ENCODE data around the gene PHF21A.

The PHF21A gene

GRCh38 chr11:45932217-45932616 lies 189.0 kb downstream of the PHF21A start:
- TF ChIP-seq FOXP2 (optimal IDR thresholded peaks at IDR 0.05; ENCODE audit: borderline replicate concordance, extremely low read depth, extremely low read length, insufficient read depth) (no peak), REST (IDR thresholded peaks at IDR 0.05; ENCODE audit: insufficient read depth in 1 of 2, low read depth in 2 of 2, low read length in 2 of 2) (no peak), TAF1 (IDR thresholded peaks at IDR 0.05; ENCODE audit: borderline replicate concordance, insufficient read depth, low read length) (no peak), POLR2AphosphoS5 (IDR thresholded peaks at IDR 0.05; ENCODE audit: low read depth, low read length) (no peak), SIN3A (IDR thresholded peaks at IDR 0.05; ENCODE audit: borderline replicate concordance, insufficient read depth, low read length) (no peak)

GRCh38 chr11:45931739-45932138 lies 189.5 kb downstream of the PHF21A start:
- TF ChIP-seq FOXP2 (optimal IDR thresholded peaks at IDR 0.05; ENCODE audit: borderline replicate concordance, extremely low read depth, extremely low read length, insufficient read depth): no peak
- TF ChIP-seq POLR2AphosphoS5 (IDR thresholded peaks at IDR 0.05; ENCODE audit: low read depth, low read length): no peak

GRCh38 chr11:45930951-45931570 lies 190.2 kb downstream of the PHF21A start:
- TF ChIP-seq SIN3A (IDR thresholded peaks at IDR 0.05; ENCODE audit: borderline replicate concordance, insufficient read depth, low read length) (no peak), TAF1 (IDR thresholded peaks at IDR 0.05; ENCODE audit: borderline replicate concordance, insufficient read depth, low read length) (no peak), REST (IDR thresholded peaks at IDR 0.05; ENCODE audit: insufficient read depth in 1 of 2, low read depth in 2 of 2, low read length in 2 of 2) (no peak), POLR2AphosphoS5 (IDR thresholded peaks at IDR 0.05; ENCODE audit: low read depth, low read length) (no peak), FOXP2 (optimal IDR thresholded peaks at IDR 0.05; ENCODE audit: borderline replicate concordance, extremely low read depth, extremely low read length, insufficient read depth) (no peak)

GRCh38 chr11:45930031-45930794 lies 191.0 kb downstream of the PHF21A start:
- TF ChIP-seq SIN3A (IDR thresholded peaks at IDR 0.05; ENCODE audit: borderline replicate concordance, insufficient read depth, low read length) (no peak), REST (IDR thresholded peaks at IDR 0.05; ENCODE audit: insufficient read depth in 1 of 2, low read depth in 2 of 2, low read length in 2 of 2) (no peak), POLR2AphosphoS5 (IDR thresholded peaks at IDR 0.05; ENCODE audit: low read depth, low read length) (no peak), FOXP2 (optimal IDR thresholded peaks at IDR 0.05; ENCODE audit: borderline replicate concordance, extremely low read depth, extremely low read length, insufficient read depth) (no peak), TAF1 (IDR thresholded peaks at IDR 0.05; ENCODE audit: borderline replicate concordance, insufficient read depth, low read length) (no peak)

- TF ChIP-seq REST (IDR thresholded peaks at IDR 0.05; ENCODE audit: insufficient read depth in 1 of 2, low read depth in 2 of 2, low read length in 2 of 2) (no peak), POLR2AphosphoS5 (IDR thresholded peaks at IDR 0.05; ENCODE audit: low read depth, low read length) (no peak), TAF1 (IDR thresholded peaks at IDR 0.05; ENCODE audit: borderline replicate concordance, insufficient read depth, low read length) (no peak), SIN3A (IDR thresholded peaks at IDR 0.05; ENCODE audit: borderline replicate concordance, insufficient read depth, low read length) (no peak), FOXP2 (optimal IDR thresholded peaks at IDR 0.05; ENCODE audit: borderline replicate concordance, extremely low read depth, extremely low read length, insufficient read depth) (no peak)
Measured at GRCh38 chr11:45929486-45930030, 191.7 kb downstream of the PHF21A start.

Data from PFSK-1 (cell line).